Transverse colon (tissue), 4 donors: Measurements from ENCODE around the gene CADPS2. TPM values are rescaled to one million over a fixed set of nuclear protein-coding genes. Genes with fewer than 3 reads are reported as not detected.

ENCODE experiments used
- DNase-seq: peaks from one replicate; pipeline ENCODE4 v3.0.0-alpha.2; 2019
- H3K27ac ChIP-seq, 4 donors: fragments of 200-600 bp; sonication (generic); 2 replicates each; pipeline ENCODE4 v1.5.1; 2016 to 2018; ENCODE audit warnings: inconsistent platforms in 4 of 4
- H3K27me3 ChIP-seq: fragments of 200-600 bp; sonication (generic); 2 replicates; pipeline ENCODE4 v1.5.1; 2017; ENCODE audit warnings: inconsistent platforms
- H3K36me3 ChIP-seq, 4 donors: fragments of 200-600 bp; sonication (generic); 2 replicates each; pipeline ENCODE4 v1.5.1; 2017 to 2019; ENCODE audit warnings: inconsistent platforms in 4 of 4
- H3K4me1 ChIP-seq, 4 donors: fragments of 200-600 bp; sonication (generic); 2 replicates each; pipeline ENCODE4 v1.5.1; 2017 to 2020; ENCODE audit warnings: inconsistent platforms in 4 of 4
- H3K4me3 ChIP-seq, 4 donors: fragments of 200-600 bp; sonication (generic); 1 replicate in 1 of 4; 2 replicates in 3 of 4; pipeline versions ENCODE4 v1.5.1 to v1.6.1; 2017 to 2019; ENCODE audit warnings: inconsistent platforms in 4 of 4
- H3K9me3 ChIP-seq, 2 donors: fragments of 200-600 bp; sonication (generic); 2 replicates each; pipeline ENCODE4 v1.5.1; 2017 to 2019; ENCODE audit warnings: inconsistent platforms in 2 of 2
- CTCF ChIP-seq, 5 experiments: fragments of 200-600 bp in 3 of 5; fragments of 450-650 bp in 2 of 5; sonication (generic) in 3 of 5; IDR thresholded peaks; 1 replicate in 2 of 5; 2 replicates in 3 of 5; pipeline ENCODE4 v1.5.1; 2016 to 2017; ENCODE audit warnings: antibody characterized with exemption in 5 of 5, inconsistent platforms in 3 of 5, mild to moderate bottlenecking in 2 of 5, moderate library complexity in 1 of 5
- EP300 ChIP-seq: sonication (generic); formaldehyde crosslinking; IDR thresholded peaks from one replicate; pipeline ENCODE4 v1.6.1; 2017; ENCODE audit warnings: antibody characterized with exemption, low read depth
- POLR2A ChIP-seq: fragments of 450-650 bp; IDR thresholded peaks from one replicate; pipeline ENCODE4 v1.6.1; 2016; ENCODE audit warnings: antibody characterized with exemption, mild to moderate bottlenecking, moderate library complexity
- POLR2AphosphoS5 ChIP-seq, 3 donors: sonication (generic); formaldehyde crosslinking; IDR thresholded peaks; one replicate each; pipeline ENCODE4 v1.6.1; 2016; ENCODE audit warnings: antibody characterized with exemption in 3 of 3
- WGBS, 2 donors: methylation state at CpG; one replicate each; pipeline ENCODE4 v1.1.5; 2018; ENCODE audit warnings: low coverage in 1 of 2; 5-methylcytosine and 5-hydroxymethylcytosine counted together
- in situ Hi-C, 4 donors: fragments of 200-750 bp; cut with MboI; loops; one replicate each; pipeline versions ENCODE4 v1.15.0 to v1.15.1; 2017; ENCODE audit warnings: low sequenced_read_pairs in 3 of 4, low pct_ligation_motif_present in 1 of 4, low pct_unique_long_range_greater_than_20kb in 1 of 4
- intact Hi-C: fragments of 100-400 bp; cut with DNase I; formaldehyde crosslinking; loops from one replicate; pipeline ENCODE4 v1.15.1; 2023; ENCODE audit warnings: low total_unique reads
- total RNA-seq, 4 donors: library from RNA; depleted of rRNA; stranded (reverse); fragments of >200 nt; gene quantifications; one replicate each; pipeline ENCODE4 v1.1.0, GENCODE V29; 2016

The CADPS2 gene
- total RNA-seq, 4 donors from 2014 or later, result 9.0 to 15.2 (median 12.6) TPM

DNA sequence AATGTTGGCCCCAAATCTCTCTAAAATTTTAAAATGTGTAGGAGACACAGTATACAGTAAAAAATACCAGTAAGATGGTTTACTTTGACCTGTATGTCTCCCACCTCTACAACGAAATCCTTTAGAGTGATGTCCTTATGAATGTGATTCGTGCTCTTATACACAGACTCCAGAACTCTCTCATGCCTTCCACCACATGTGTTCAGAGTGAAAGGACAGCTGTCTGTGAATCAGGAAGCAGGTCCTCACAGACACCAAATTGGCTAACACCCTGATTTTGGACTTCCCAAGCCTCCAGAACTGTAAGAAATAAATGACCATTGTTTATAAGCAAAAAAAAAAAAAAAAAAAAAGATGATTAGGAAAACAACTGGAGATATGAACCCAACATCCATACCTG, 222.5 kb downstream of the CADPS2 start:
- Histone ChIP-seq H3K36me3 (no peaks in the 10 kb centered on the region), H3K27ac (no peak overlapping the region), H3K4me3 (no peak overlapping the region), H3K9me3 (no peaks in the 10 kb centered on the region), H3K4me1 (no peaks in the 10 kb centered on the region), H3K27me3 (no peaks in the 10 kb centered on the region)
- TF ChIP-seq CTCF (IDR thresholded peaks at IDR 0.05) (no peak), POLR2A (no peak), POLR2AphosphoS5 (IDR thresholded peaks at IDR 0.05) (no peak), EP300 (no peak)
- 71 to 87% methylated on average over 2 of the region's 2 CpGs for WGBS, 2 donors
- in situ Hi-C loops, result no loop called here
- intact Hi-C loops, result no loop called here
- DNase-seq, result no peak

GRCh38 chr7:122658856-122659255, 227.4 kb downstream of the CADPS2 start:
- TF ChIP-seq EP300 (no peak), CTCF (IDR thresholded peaks at IDR 0.05) (no peak), POLR2AphosphoS5 (IDR thresholded peaks at IDR 0.05) (no peak), POLR2A (no peak)
- Histone ChIP-seq H3K4me3 (no peak overlapping the region), H3K27me3 (no peaks in the 10 kb centered on the region), H3K27ac (no peak overlapping the region), H3K9me3 (no peaks in the 10 kb centered on the region), H3K36me3 (no peaks in the 10 kb centered on the region), H3K4me1 (no peaks in the 10 kb centered on the region)
- WGBS, 2 donors, result 61 to 80% methylated on average over 2 of the region's 2 CpGs
- DNase-seq, result no peak
- intact Hi-C loops, result loop anchor here (10.0 kb wide), 1 partner anchor 736 kb away; no protein-coding TSS in a partner anchor
- in situ Hi-C loops, result no loop called here

DNA sequence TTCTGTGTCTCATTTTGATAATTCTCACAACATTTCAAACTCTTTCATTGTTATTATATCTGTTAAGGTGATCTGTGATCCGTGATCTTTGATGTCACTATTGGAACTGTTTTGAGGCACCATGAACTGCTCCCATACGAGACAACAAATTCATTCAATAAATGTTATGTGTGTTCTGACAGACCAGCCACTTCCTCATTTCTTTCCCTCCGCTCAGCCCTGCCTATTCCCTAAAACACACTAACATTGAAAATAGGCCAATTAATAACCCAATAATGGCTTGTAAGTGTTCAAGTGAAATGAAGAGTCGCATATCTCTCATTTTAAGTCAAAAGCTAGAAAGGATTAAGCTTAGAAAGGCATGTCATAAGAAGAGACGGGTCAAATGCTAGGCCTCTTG, 232.6 kb downstream of the CADPS2 start:
- no peak for TF ChIP-seq POLR2A
- no peak for TF ChIP-seq POLR2AphosphoS5 (IDR thresholded peaks at IDR 0.05)
- no peak for TF ChIP-seq CTCF (IDR thresholded peaks at IDR 0.05)
- TF ChIP-seq EP300, result no peak
- H3K4me1 ChIP-seq, result no peaks in the 10 kb centered on the region
- in situ Hi-C loops (no loop called here), intact Hi-C loops (loop anchor here (10.0 kb wide), 1 partner anchor 741 kb away; no protein-coding TSS in a partner anchor)
- H3K27me3 ChIP-seq, result no peaks in the 10 kb centered on the region
- no peak for DNase-seq
- no peaks in the 10 kb centered on the region for H3K9me3 ChIP-seq
- no peaks in the 10 kb centered on the region for H3K36me3 ChIP-seq
- H3K27ac ChIP-seq, result no peak overlapping the region
- H3K4me3 ChIP-seq, result no peak overlapping the region
- 76 to 85% methylated on average over 5 of the region's 5 CpGs for WGBS, 2 donors

DNA sequence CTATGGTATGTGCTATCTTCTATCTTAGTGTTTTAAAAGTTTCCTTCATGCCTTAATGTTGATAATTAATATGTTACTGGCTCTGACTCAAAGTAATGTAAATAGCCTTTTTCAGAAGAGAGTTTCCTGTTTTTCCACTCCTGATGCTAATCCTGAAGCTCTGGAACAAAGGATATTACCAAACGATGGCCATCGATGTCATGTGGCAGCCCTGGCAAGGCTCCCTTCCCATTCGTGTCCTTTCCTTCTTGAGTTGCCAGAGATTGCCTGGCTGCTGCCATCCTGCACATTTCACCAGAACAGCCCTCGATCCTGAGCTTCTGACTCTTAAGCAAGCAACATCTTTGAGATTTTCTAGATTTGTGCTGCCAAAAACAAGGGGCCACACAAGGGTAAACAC, 233.4 kb downstream of the CADPS2 start:
- intact Hi-C loops, result loop anchor here (10.0 kb wide), 1 partner anchor 742 kb away; no protein-coding TSS in a partner anchor
- no peaks in the 10 kb centered on the region for H3K9me3 ChIP-seq
- 53% methylated on average over 4 of the region's 4 CpGs; no CpG with 5 or more reads in 1 of the 2 donors for WGBS, 2 donors
- no peaks in the 10 kb centered on the region for H3K27me3 ChIP-seq
- no peaks in the 10 kb centered on the region for H3K4me1 ChIP-seq
- in situ Hi-C loops, result no loop called here
- TF ChIP-seq CTCF (IDR thresholded peaks at IDR 0.05) (no peak), POLR2AphosphoS5 (IDR thresholded peaks at IDR 0.05) (no peak), POLR2A (no peak), EP300 (no peak)
- H3K27ac ChIP-seq, result no peak overlapping the region
- H3K36me3 ChIP-seq, result no peaks in the 10 kb centered on the region
- no peak for DNase-seq
- H3K4me3 ChIP-seq, result no peak overlapping the region
